Testis (tissue), 3 donors: ENCODE measurements around the gene CACNA1I. TPM values are rescaled to one million over a fixed set of nuclear protein-coding genes. Genes with fewer than 3 reads are reported as not detected.

Experiments
- DNase-seq: peaks from one replicate; pipeline ENCODE4 v3.0.0-alpha.2; 2019
- H3K27ac ChIP-seq, 2 donors: fragments of 200-600 bp; sonication (generic); one replicate each; pipeline ENCODE4 v1.5.1; 2019
- H3K27me3 ChIP-seq: fragments of 200-600 bp; sonication (generic); one replicate; pipeline ENCODE4 v1.5.1; 2019
- H3K36me3 ChIP-seq: fragments of 200-600 bp; sonication (generic); one replicate; pipeline ENCODE4 v1.5.1; 2017; ENCODE audit warnings: low read depth; ENCODE audit errors: missing control alignments
- H3K4me1 ChIP-seq: fragments of 200-600 bp; sonication (generic); one replicate; pipeline ENCODE4 v1.5.1; 2019
- H3K4me3 ChIP-seq, 2 donors: fragments of 200-600 bp; sonication (generic); one replicate each; pipeline ENCODE4 v1.5.1; 2017 to 2019
- H3K9me3 ChIP-seq: fragments of 200-600 bp; sonication (generic); one replicate; pipeline ENCODE4 v1.5.1; 2017
- CTCF ChIP-seq, 3 experiments: fragments of 450-650 bp in 2 of 3; fragments of 200-600 bp in 1 of 3; sonication (generic) in 1 of 3; IDR thresholded peaks; one replicate each; pipeline ENCODE4 v1.5.1; 2016 to 2019; ENCODE audit warnings: antibody characterized with exemption in 3 of 3, mild to moderate bottlenecking in 2 of 3, moderate library complexity in 1 of 3
- POLR2A ChIP-seq: fragments of 450-650 bp; IDR thresholded peaks from one replicate; pipeline ENCODE4 v1.6.1; 2017; ENCODE audit warnings: antibody characterized with exemption, mild to moderate bottlenecking, moderate library complexity
- WGBS, 2 donors: methylation state at CpG; one replicate each; pipeline ENCODE4 v1.1.5; 2018; 5-methylcytosine and 5-hydroxymethylcytosine counted together
- intact Hi-C: fragments of 100-400 bp; cut with DNase I; formaldehyde crosslinking; loops from one replicate; pipeline ENCODE4 v1.15.1; 2023; ENCODE audit warnings: low total_unique reads
- polyA plus RNA-seq: library from polyadenylated mRNA; stranded (reverse); fragments of 350-450 nt; fragmentation: Illumina TruSeq; extraction: RNeasy Lipid Tissue Mini Kit (QIAGEN cat#74804); gene quantifications from one replicate; pipeline ENCODE4 v1.2.3, GENCODE V29; 2014; ENCODE audit warnings: low read depth, low replicate concordance; ENCODE audit not compliant: insufficient read depth
- total RNA-seq, 2 donors: library from RNA; depleted of rRNA; stranded (reverse); fragments of >200 nt; gene quantifications; one replicate each; pipeline ENCODE4 v1.2.3, GENCODE V29; 2016

CACNA1I gene
- total and polyA plus RNA-seq, 3 donors from 2014 or later: 1.3 to 2.0 (median 1.7) TPM

DNA sequence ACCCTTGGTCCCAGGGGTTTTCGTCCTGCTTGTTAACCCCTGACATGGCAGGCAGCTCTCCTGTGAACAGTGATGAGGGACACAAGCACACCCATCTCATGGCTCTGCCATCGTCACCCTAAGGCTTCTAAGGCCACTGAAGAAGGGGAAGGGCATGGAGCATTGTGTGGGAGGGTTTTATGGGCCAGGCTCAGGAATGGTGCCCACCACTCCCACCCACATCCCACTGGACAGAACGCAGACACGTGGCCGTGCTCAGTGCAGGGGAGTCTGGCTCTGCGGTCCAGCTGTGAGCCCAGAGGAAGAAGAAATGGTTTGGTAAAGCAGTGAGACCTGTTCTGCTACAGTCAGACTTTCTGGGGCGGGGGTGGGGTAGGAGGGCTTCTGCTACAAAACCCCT lies 130.0 kb downstream of the CACNA1I start:
- no peak for DNase-seq
- Histone ChIP-seq H3K4me1 (peaks cover 10% of the 10 kb centered on the region), H3K36me3 (no peaks in the 10 kb centered on the region), H3K27ac (no peak overlapping the region), H3K9me3 (no peaks in the 10 kb centered on the region), H3K27me3 (no peaks in the 10 kb centered on the region), H3K4me3 (no peak overlapping the region)
- intact Hi-C loops: no loop called here
- TF ChIP-seq POLR2A (no peak), CTCF (IDR thresholded peaks at IDR 0.05) (no peak)
- WGBS, 2 donors: 78 to 89% methylated on average over 7 of the region's 7 CpGs

DNA sequence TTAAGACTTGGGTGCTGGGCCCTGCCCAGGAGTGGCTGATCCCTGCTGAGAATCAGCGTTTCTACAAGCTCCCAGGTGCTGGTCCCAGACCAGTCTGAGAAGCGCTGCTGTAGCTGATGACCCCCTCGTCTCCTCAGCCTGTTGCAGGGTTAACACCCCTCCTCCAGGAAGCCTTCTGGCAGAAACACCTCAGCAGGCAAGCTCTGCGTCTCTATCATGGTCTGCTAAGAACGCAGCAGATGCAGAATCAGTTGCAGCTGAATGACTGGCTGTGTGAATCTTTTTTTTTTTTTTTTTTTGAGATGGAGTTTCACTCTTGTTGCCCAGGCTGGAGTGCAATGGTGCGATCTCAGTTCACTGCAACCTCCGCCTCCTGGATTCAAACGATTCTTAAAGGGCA lies 132.5 kb downstream of the CACNA1I start:
- Histone ChIP-seq H3K36me3 (no peaks in the 10 kb centered on the region), H3K9me3 (no peaks in the 10 kb centered on the region), H3K27ac (no peak overlapping the region), H3K4me1 (peaks cover 10% of the 10 kb centered on the region), H3K27me3 (no peaks in the 10 kb centered on the region), H3K4me3 (no peak overlapping the region)
- no peak for DNase-seq
- 87 to 91% methylated on average over 7 to 8 of the region's 8 CpGs for WGBS, 2 donors
- TF ChIP-seq POLR2A (no peak), CTCF (IDR thresholded peaks at IDR 0.05) (no peak)
- intact Hi-C loops: no loop called here

DNA sequence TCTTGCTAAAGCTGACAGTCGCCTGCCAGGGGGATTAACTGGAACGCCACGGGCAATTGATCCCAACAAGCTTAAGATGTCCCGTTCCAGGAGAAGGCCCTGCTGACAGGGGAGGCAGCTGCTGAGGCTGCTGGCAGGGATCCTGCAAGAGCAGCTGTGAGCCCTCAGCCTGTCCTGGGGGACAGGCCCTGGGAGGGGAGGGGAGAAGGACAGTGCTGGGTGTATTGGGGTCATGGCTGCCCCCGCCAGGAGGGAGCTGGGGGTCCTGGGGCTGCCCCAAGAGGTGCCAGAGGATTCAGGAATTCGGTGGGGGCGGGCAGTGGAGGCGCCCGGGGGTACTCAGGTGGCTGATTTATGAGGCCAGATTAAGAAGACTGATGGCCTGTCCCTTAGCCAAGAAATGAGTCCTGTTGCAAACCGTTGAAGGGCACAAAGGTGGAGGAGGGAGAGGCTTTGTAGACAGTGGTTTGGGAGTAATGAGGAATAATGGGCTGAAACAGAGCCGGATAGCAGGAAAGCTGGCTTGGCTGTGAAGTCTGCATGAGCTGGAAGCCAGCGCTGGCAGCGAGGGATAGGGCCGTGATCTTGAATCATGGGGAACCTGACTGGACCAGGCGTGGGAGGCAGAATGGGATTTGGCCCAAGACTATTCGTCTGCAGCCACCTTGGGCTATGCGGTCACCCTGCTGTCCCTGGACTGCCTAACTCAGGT lies 133.5 kb downstream of the CACNA1I start:
- Histone ChIP-seq H3K36me3 (no peaks in the 10 kb centered on the region), H3K27me3 (no peaks in the 10 kb centered on the region), H3K4me3 (no peak overlapping the region), H3K9me3 (no peaks in the 10 kb centered on the region), H3K4me1 (peaks cover 10% of the 10 kb centered on the region), H3K27ac (no peak overlapping the region)
- whole genome bisulfite sequencing, 2 donors: 46 to 59% methylated on average over 12 to 17 of the region's 17 CpGs
- DNase-seq: peak; percentile 44
- intact Hi-C loops: no loop called here
- TF ChIP-seq POLR2A (no peak), CTCF (IDR thresholded peaks at IDR 0.05) (no peak)

- WGBS, 2 donors: 95 to 100% methylated on average over 4 to 12 of the region's 12 CpGs
- TF ChIP-seq CTCF (IDR thresholded peaks at IDR 0.05) (no peak), POLR2A (no peak)
- Histone ChIP-seq H3K4me1 (peaks cover 15% of the 10 kb centered on the region), H3K9me3 (no peaks in the 10 kb centered on the region), H3K27me3 (no peaks in the 10 kb centered on the region), H3K36me3 (no peaks in the 10 kb centered on the region), H3K4me3 (no peak overlapping the region), H3K27ac (no peak overlapping the region)
- intact Hi-C loops: no loop called here
- no peak for DNase-seq
Observed at GRCh38 chr22:39705386-39705785, 134.8 kb downstream of the CACNA1I start.
